Stimulated activated naive CD8-positive, alpha-beta T cell treated with anti-CD3 and anti-CD28 coated beads, Interleukin-15, amount 100 ng/mL, for 72 hours (primary cell): ENCODE data around the gene CA11.

Experiments used
- ATAC-seq: fragments of 150-1000 bp; cut with Tn5 transposase; 2 replicates; pipeline ENCODE4 v1.10.0; 2021; ENCODE audit warnings: mild to moderate bottlenecking, moderate library complexity
- DNase-seq, 2 donors: peaks; one replicate each; pipeline ENCODE4 v3.0.0; 2021 to 2022
- H3K27ac Mint-ChIP-seq, 2 donors: one replicate each; pipeline ENCODE4 v1.8.0; 2022; ENCODE audit warnings: mild to moderate bottlenecking in 2 of 2, mixed read lengths in 2 of 2, moderate library complexity in 2 of 2
- H3K27me3 Mint-ChIP-seq: one replicate; pipeline ENCODE4 v1.8.0; 2022; ENCODE audit warnings: mixed read lengths
- H3K4me1 Mint-ChIP-seq: one replicate; pipeline ENCODE4 v1.8.0; 2022; ENCODE audit warnings: mild to moderate bottlenecking, mixed read lengths
- H3K4me3 Mint-ChIP-seq, 2 donors: one replicate each; pipeline ENCODE4 v1.8.0; 2022; ENCODE audit warnings: mild to moderate bottlenecking in 2 of 2, mixed read lengths in 2 of 2, moderate library complexity in 1 of 2
- H3K9me3 Mint-ChIP-seq, 2 donors: one replicate each; pipeline ENCODE4 v1.8.0; 2022; ENCODE audit warnings: mixed read lengths in 2 of 2

CA11 gene

GRCh38 chr19:48606463-48607358 is 39.3 kb downstream of the CA11 start, which contains the start of gene SPACA4:
TSS of gene SPACA4 (plus strand) at chr19:48606742. CDS start at chr19:48606979, 237 bp downstream.
- Mint-ChIP-seq H3K27me3 (no peaks in the 10 kb centered on the region), H3K9me3 (no peaks in the 10 kb centered on the region), H3K4me1 (peaks cover 10% of the 10 kb centered on the region), H3K4me3 (no peak within 1 kb of the TSS), H3K27ac (no peak within 1 kb of the TSS)
- DNase-seq (no peak), ATAC-seq (no peak)

- no peaks in the 10 kb centered on the region for H3K9me3 Mint-ChIP-seq
- no peaks in the 10 kb centered on the region for H3K27me3 Mint-ChIP-seq
- ATAC-seq: peak; percentile 8
- H3K27ac Mint-ChIP-seq: no peak overlapping the region
- H3K4me1 Mint-ChIP-seq: peaks cover 3% of the 10 kb centered on the region
- no peak overlapping the region for H3K4me3 Mint-ChIP-seq
- no peak for DNase-seq
These were observed 42.1 kb downstream of the CA11 start for GRCh38 chr19:48603850-48604249.

DNA sequence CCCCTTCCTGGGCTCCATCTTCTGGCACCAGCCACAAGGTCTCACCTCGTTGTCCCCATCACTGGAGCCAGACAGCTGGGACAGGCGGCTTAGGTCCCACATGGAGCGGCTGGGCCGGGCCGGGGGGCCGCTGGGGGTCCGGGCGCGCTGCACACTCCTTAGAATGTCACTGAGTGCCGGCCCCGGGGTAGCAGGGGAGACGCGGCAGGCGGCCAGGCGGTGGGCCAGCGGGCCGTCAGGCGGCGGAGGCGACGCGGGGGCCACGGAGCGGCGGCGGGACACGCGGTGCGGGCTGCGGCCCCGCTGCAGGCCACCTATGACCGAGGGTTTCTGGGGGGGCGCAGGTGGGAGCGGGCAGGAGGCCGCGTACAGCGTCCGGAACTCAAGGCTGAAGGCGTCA is 42.5 kb downstream of the CA11 start:
- ATAC-seq: peak; percentile 52
- Mint-ChIP-seq H3K4me1 (no peaks in the 10 kb centered on the region), H3K4me3 (no peak overlapping the region), H3K27me3 (no peaks in the 10 kb centered on the region), H3K27ac (no peak overlapping the region), H3K9me3 (no peaks in the 10 kb centered on the region)
- no peak for DNase-seq

DNA sequence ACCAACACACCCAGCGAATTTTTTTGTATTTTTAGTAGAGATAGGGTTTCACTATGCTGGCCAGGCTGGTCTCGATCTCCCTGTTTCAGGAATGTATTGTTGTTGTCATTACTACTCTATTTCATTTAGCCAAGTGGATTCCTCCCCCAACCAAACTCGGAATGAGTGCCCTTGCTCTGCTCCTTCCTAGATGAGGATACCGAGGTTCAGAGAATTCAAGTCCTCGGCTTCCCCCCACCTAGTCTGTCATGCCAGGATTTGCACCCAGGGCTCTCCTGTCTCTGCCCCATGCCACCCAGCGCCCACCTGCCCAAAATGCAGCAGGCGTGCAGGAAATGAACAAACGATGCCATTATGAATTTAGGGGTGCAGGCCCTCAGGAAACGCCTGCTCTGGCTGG is 43.0 kb downstream of the CA11 start:
- H3K27me3 Mint-ChIP-seq: no peaks in the 10 kb centered on the region
- H3K27ac Mint-ChIP-seq: no peak overlapping the region
- H3K9me3 Mint-ChIP-seq: no peaks in the 10 kb centered on the region
- no peaks in the 10 kb centered on the region for H3K4me1 Mint-ChIP-seq
- DNase-seq (no peak), ATAC-seq (no peak)
- H3K4me3 Mint-ChIP-seq: no peak overlapping the region

- ATAC-seq (no peak), DNase-seq (no peak)
- Mint-ChIP-seq H3K27me3 (no peaks in the 10 kb centered on the region), H3K27ac (peak overlapping the region in 1 of 2 donors; percentile 59), H3K9me3 (no peaks in the 10 kb centered on the region), H3K4me1 (no peaks in the 10 kb centered on the region), H3K4me3 (no peak overlapping the region)
These were observed 45.1 kb downstream of the CA11 start for GRCh38 chr19:48600679-48601417.

- no peak overlapping the region for H3K4me3 Mint-ChIP-seq
- H3K27ac Mint-ChIP-seq: no peak overlapping the region
- H3K4me1 Mint-ChIP-seq: peaks cover 6% of the 10 kb centered on the region
- DNase-seq: no peak
- no peak for ATAC-seq
- H3K9me3 Mint-ChIP-seq: no peaks in the 10 kb centered on the region
- no peaks in the 10 kb centered on the region for H3K27me3 Mint-ChIP-seq
These were observed 46.8 kb downstream of the CA11 start for GRCh38 chr19:48598996-48599700.

GRCh38 chr19:48596679-48597465 is 49.1 kb downstream of the CA11 start:
- Mint-ChIP-seq H3K27ac (peak overlapping the region in 1 of 2 donors; percentile 97), H3K4me1 (peaks cover 18% of the 10 kb centered on the region), H3K4me3 (peak overlapping the region; percentile 56 to 67), H3K9me3 (no peaks in the 10 kb centered on the region), H3K27me3 (no peaks in the 10 kb centered on the region)
- ATAC-seq (peak; percentile 74), DNase-seq (no peak)

GRCh38 chr19:48596237-48596636 is 49.8 kb downstream of the CA11 start:
- Mint-ChIP-seq H3K4me1 (peaks cover 18% of the 10 kb centered on the region), H3K9me3 (no peaks in the 10 kb centered on the region), H3K27me3 (no peaks in the 10 kb centered on the region), H3K27ac (no peak overlapping the region), H3K4me3 (peak overlapping the region; percentile 56 to 75)
- ATAC-seq (no peak), DNase-seq (no peak)

DNA sequence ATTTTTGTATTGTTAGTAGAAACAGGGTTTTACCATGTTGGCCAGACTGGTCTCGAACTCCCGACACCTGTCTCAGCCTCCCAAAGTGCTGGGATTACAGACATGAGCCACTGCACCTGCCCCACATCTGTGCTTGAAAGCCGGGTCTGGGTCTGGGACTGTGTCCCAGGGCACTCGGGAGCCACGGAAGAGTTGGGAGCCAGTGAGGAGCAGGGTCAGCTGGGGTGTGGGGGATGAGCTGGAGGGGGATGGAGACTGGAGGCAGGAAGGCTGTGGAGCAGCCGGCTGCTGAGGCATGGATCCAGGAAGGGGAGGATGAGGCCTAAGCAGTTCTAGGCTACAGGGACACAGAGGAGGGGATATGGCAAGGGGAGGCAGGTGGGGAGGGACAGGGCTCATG is 50.2 kb downstream of the CA11 start:
- H3K9me3 Mint-ChIP-seq: no peaks in the 10 kb centered on the region
- peak overlapping the region; percentile 31 to 75 for H3K4me3 Mint-ChIP-seq
- H3K4me1 Mint-ChIP-seq: peaks cover 18% of the 10 kb centered on the region
- DNase-seq (no peak), ATAC-seq (no peak)
- H3K27me3 Mint-ChIP-seq: no peaks in the 10 kb centered on the region
- H3K27ac Mint-ChIP-seq: no peak overlapping the region

- ATAC-seq: no peak
- Mint-ChIP-seq H3K4me3 (no peak overlapping the region), H3K27me3 (no peaks in the 10 kb centered on the region), H3K9me3 (no peaks in the 10 kb centered on the region), H3K27ac (no peak overlapping the region), H3K4me1 (peaks cover 18% of the 10 kb centered on the region)
- DNase-seq: no peak
These were observed 50.8 kb downstream of the CA11 start for GRCh38 chr19:48595171-48595570.

DNA sequence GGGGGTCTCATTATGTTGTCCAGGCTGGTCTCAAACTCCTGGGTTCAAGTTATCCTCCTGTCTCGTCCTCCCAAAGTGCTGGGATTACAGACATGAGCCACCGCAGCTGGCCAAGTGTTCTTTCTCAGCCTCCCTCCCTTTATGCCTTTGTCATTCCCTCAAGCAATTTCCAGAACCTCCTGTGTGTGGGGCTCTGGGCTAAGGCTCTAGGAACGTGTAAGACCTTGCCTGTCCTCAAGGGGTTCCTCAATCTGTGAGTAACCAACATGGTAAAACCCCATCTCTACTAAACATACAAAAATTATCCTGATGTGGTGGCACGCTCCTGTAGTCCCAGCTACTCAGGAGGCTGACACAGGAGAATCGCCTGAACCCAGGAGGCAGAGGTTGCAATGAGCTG is 55.0 kb downstream of the CA11 start:
- Mint-ChIP-seq H3K4me1 (peaks cover 29% of the 10 kb centered on the region), H3K27ac (no peak overlapping the region), H3K9me3 (no peaks in the 10 kb centered on the region), H3K27me3 (no peaks in the 10 kb centered on the region), H3K4me3 (no peak overlapping the region)
- no peak for ATAC-seq
- no peak for DNase-seq

DNA sequence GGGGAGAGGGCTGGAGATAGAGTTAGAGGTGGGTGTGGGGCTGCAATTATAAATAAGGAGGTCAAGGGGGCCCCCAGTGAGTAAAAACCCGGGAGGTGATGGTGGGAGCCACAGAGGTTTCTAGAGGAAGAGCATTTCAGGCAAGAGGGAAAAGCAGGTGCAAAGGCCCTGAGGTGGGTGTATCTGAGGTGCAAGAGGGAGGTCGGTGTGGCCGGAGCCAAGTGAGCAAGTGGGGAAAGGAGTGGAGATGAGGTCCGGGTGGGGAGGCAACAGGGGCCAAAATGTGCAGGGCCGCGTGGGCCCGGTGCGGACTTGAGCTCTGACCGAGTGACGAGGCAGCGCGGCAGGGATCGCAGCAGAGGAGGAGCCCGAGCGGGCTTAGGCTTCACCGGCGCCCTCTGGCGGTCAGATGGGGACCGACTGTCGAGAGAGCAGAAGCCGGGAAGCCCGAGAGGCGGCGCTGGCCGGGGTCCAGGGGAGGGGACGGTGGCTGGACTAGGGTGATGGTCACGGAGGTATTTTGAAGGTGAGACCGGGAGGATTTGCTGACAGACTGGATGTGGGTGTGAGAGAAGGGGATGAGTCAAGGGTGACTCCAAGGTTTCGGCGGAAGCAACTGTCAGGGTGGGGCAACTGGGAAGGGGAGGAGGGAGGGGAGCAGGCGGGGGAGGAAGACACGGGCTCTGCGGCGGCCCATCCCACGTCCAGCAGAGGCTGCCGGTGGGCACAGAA is 57.2 kb downstream of the CA11 start:
- H3K9me3 Mint-ChIP-seq: no peaks in the 10 kb centered on the region
- peak; percentile 84 to 87 for DNase-seq
- H3K27me3 Mint-ChIP-seq: peaks cover 8% of the 10 kb centered on the region
- H3K4me1 Mint-ChIP-seq: peaks cover 31% of the 10 kb centered on the region
- peak overlapping the region; percentile 68 to 73 for H3K4me3 Mint-ChIP-seq
- peak; percentile 86 for ATAC-seq
- H3K27ac Mint-ChIP-seq: no peak overlapping the region
